ENCODE measurements around the gene SENP7.
"Not testable (repeated sequence)": the region's sequence is repeated elsewhere in the genome, so short reads cannot be mapped to it uniquely, and the experiment has no call there.

SENP7 gene

GRCh38 chr3:101527441-101527840 is 14.4 kb upstream of the SENP7 start:
- DNase-seq: no peak

- no peak for DNase-seq
These were observed 8.2 kb upstream of the SENP7 start for GRCh38 chr3:101521211-101521701.

GRCh38 chr3:101519685-101520365 is 6.8 kb upstream of the SENP7 start:
- DNase-seq: no peak

- DNase-seq: no peak
These were observed 5.4 kb upstream of the SENP7 start for GRCh38 chr3:101518421-101518871.

- DNase-seq: no peak
These were observed 491 bp upstream of the SENP7 start for GRCh38 chr3:101513419-101513986.

- no peak for DNase-seq
These were observed 691 bp downstream of the SENP7 start for GRCh38 chr3:101512396-101512645.

GRCh38 chr3:101509811-101510210 is 3.2 kb downstream of the SENP7 start:
- DNase-seq: no peak

GRCh38 chr3:101509281-101509680 is 3.7 kb downstream of the SENP7 start:
- no peak for DNase-seq

- no peak for DNase-seq
These were observed 11.2 kb downstream of the SENP7 start for GRCh38 chr3:101501783-101502182.

GRCh38 chr3:101500208-101500607 is 12.8 kb downstream of the SENP7 start:
- no peak for DNase-seq

- no peak for DNase-seq
These were observed 15.2 kb downstream of the SENP7 start for GRCh38 chr3:101497803-101498202.

- DNase-seq: no peak
These were observed 17.5 kb downstream of the SENP7 start for GRCh38 chr3:101495552-101495951.

GRCh38 chr3:101484805-101485620 is 28.0 kb downstream of the SENP7 start:
- no peak for DNase-seq

- no peak for DNase-seq
These were observed 34.0 kb downstream of the SENP7 start for GRCh38 chr3:101478980-101479379.

- not testable (repeated sequence) for DNase-seq
These were observed 38.0 kb downstream of the SENP7 start for GRCh38 chr3:101474841-101475552.

GRCh38 chr3:101468676-101469075 is 44.3 kb downstream of the SENP7 start:
- not testable (repeated sequence) for DNase-seq

GRCh38 chr3:101467310-101467663 is 45.7 kb downstream of the SENP7 start:
- DNase-seq: not testable (repeated sequence)

GRCh38 chr3:101466465-101467309 is 46.3 kb downstream of the SENP7 start:
- DNase-seq: no peak

GRCh38 chr3:101464235-101464634 is 48.8 kb downstream of the SENP7 start:
- no peak for DNase-seq

- no peak for DNase-seq
These were observed 51.6 kb downstream of the SENP7 start for GRCh38 chr3:101461451-101461850.

- no peak for DNase-seq
These were observed 54.6 kb downstream of the SENP7 start for GRCh38 chr3:101458387-101458786.

GRCh38 chr3:101454629-101455028 is 58.4 kb downstream of the SENP7 start:
- DNase-seq: no peak

GRCh38 chr3:101453961-101454360 is 59.1 kb downstream of the SENP7 start:
- DNase-seq: no peak

Measured in cortex of kidney (tissue), 1 donor.